H1 (cell line): ENCODE data around the gene LAPTM4A. TPM values are rescaled to one million over a fixed set of nuclear protein-coding genes. Genes with fewer than 3 reads are reported as not detected.

Experiments
- CTCF ChIA-PET: fragments of 300-600 bp; sonication (Branson Sonifier 250); formaldehyde crosslinking; loops from one replicate; lab custom pipeline; 2021; ENCODE audit not compliant: partially characterized antibody; lab: Charles Lee
- POLR2A ChIA-PET: fragments of 300-600 bp; sonication (Branson Sonifier 250); formaldehyde crosslinking; loops from one replicate; lab custom pipeline; 2021; ENCODE audit warnings: inconsistent platforms; ENCODE audit not compliant: partially characterized antibody; lab: Charles Lee
- DNase-seq, 2 experiments: peaks; one replicate each; pipeline versions ENCODE4 v3.0.0 to v3.0.0-alpha.2; 2010 to 2022; ENCODE audit warnings: low spot score in 2 of 2, low read depth in 1 of 2, mixed read lengths in 1 of 2
- FAIRE-seq: peaks from 2 replicates; lab custom pipeline; 2011; peaks lifted over from hg19 to GRCh38; lab: Jason Lieb, UNC
- H2AFZ ChIP-seq: 2 replicates; pipeline ENCODE4 v1.8.1; 2012; ENCODE audit warnings: low read length, inconsistent platforms
- H2AK5ac ChIP-seq: 2 replicates; pipeline ENCODE4 v1.6.1; 2013; ENCODE audit warnings: low read depth, low read length
- H2BK120ac ChIP-seq: replicated peaks from 2 replicates; pipeline ENCODE3; 2013; ENCODE audit warnings: low read depth, low read length, inconsistent platforms
- H2BK12ac ChIP-seq: 2 replicates; pipeline ENCODE4 v1.6.1; 2013; ENCODE audit warnings: low read depth, low read length
- H2BK15ac ChIP-seq: 2 replicates; pipeline ENCODE4 v1.6.1; 2013; ENCODE audit warnings: low read length
- H2BK20ac ChIP-seq: 2 replicates; pipeline ENCODE4 v1.6.1; 2013; ENCODE audit warnings: low read length
- H2BK5ac ChIP-seq: 2 replicates; pipeline ENCODE4 v1.6.1; 2013; ENCODE audit warnings: low read depth, low read length
- H3K14ac ChIP-seq: 2 replicates; pipeline ENCODE4 v1.6.1; 2013; ENCODE audit warnings: inconsistent platforms; ENCODE audit not compliant: insufficient read length
- H3K18ac ChIP-seq: 2 replicates; pipeline ENCODE4 v1.6.1; 2013; ENCODE audit warnings: low read length; ENCODE audit errors: extremely low read depth
- H3K23ac ChIP-seq: 2 replicates; pipeline ENCODE4 v1.6.1; 2013; ENCODE audit warnings: inconsistent platforms; ENCODE audit not compliant: insufficient read length
- H3K23me2 ChIP-seq: 2 replicates; pipeline ENCODE4 v1.6.1; 2013; ENCODE audit warnings: low read depth, low read length
- H3K27ac ChIP-seq: 2 replicates; pipeline ENCODE4 v1.6.1; 2011; ENCODE audit warnings: low read depth, low read length, inconsistent platforms
- H3K27me3 ChIP-seq, 4 experiments: replicated peaks in 1 of 4; 1 replicate in 1 of 4; 2 replicates in 3 of 4; pipeline versions ENCODE4 v1.6.1 to v1.8.1; 2011 to 2013; ENCODE audit warnings: low read length in 3 of 4, mild to moderate bottlenecking in 3 of 4, inconsistent platforms in 2 of 4, mixed read lengths in 2 of 4, moderate library complexity in 1 of 4; ENCODE audit not compliant: control insufficient read depth in 3 of 4, insufficient read depth in 3 of 4; ENCODE audit errors: extremely low read depth in 1 of 4
- H3K36me3 ChIP-seq, 4 experiments: 2 replicates each; pipeline versions ENCODE4 v1.6.1 to v1.8.1; 2011 to 2013; ENCODE audit warnings: mild to moderate bottlenecking in 4 of 4, low read length in 3 of 4, moderate library complexity in 2 of 4, control low read depth in 1 of 4, inconsistent platforms in 1 of 4; ENCODE audit not compliant: insufficient read depth in 4 of 4, control insufficient read depth in 2 of 4
- H3K4ac ChIP-seq: replicated peaks from 2 replicates; pipeline ENCODE3; 2013; ENCODE audit warnings: low read length, low read depth, mixed read lengths, inconsistent platforms; ENCODE audit not compliant: insufficient read length
- H3K4me1 ChIP-seq, 4 experiments: replicated peaks in 1 of 4; 1 replicate in 1 of 4; 2 replicates in 3 of 4; pipeline versions ENCODE4 v1.6.1 to v1.8.1; 2011 to 2013; ENCODE audit warnings: low read length in 3 of 4, inconsistent platforms in 2 of 4, mixed read lengths in 1 of 4; ENCODE audit not compliant: insufficient read depth in 4 of 4, control insufficient read depth in 3 of 4
- H3K4me2 ChIP-seq, 2 experiments: 2 replicates each; pipeline versions ENCODE4 v1.6.1 to v1.8.1; 2011 to 2013; ENCODE audit warnings: low read depth in 2 of 2, low read length in 2 of 2, control low read depth in 1 of 2, inconsistent platforms in 1 of 2, mild to moderate bottlenecking in 1 of 2; ENCODE audit not compliant: insufficient read depth in 1 of 2
- H3K4me3 ChIP-seq, 4 experiments: fragments of 200-600, 300-600 bp in 1 of 4; sonication (generic), shearing (Covaris generic), sonication (Bioruptor Twin) in 1 of 4; 2 replicates each; pipeline versions ENCODE4 v1.5.1 to v1.8.1; 2011 to 2016; ENCODE audit warnings: low read length in 4 of 4, low read depth in 3 of 4, control low read depth in 2 of 4, inconsistent platforms in 2 of 4, mild to moderate bottlenecking in 2 of 4, mixed read lengths in 1 of 4, moderate library complexity in 1 of 4; ENCODE audit not compliant: insufficient read depth in 2 of 4; ENCODE audit errors: extremely low read depth in 1 of 4
- H3K56ac ChIP-seq: replicated peaks from 2 replicates; pipeline ENCODE3; 2013; ENCODE audit warnings: low read depth, mild to moderate bottlenecking, mixed read lengths, low read length, inconsistent platforms; ENCODE audit not compliant: insufficient read length
- H3K79me1 ChIP-seq: 2 replicates; pipeline ENCODE4 v1.6.1; 2013; ENCODE audit warnings: low read depth, low read length, control low read depth
- H3K79me2 ChIP-seq, 2 experiments: 2 replicates each; pipeline versions ENCODE4 v1.6.1 to v1.8.1; 2012 to 2013; ENCODE audit warnings: low read length in 2 of 2, mild to moderate bottlenecking in 2 of 2, inconsistent platforms in 1 of 2; ENCODE audit not compliant: insufficient read depth in 2 of 2, control insufficient read depth in 1 of 2
- H3K9ac ChIP-seq, 4 experiments: replicated peaks in 1 of 4; 1 replicate in 1 of 4; 2 replicates in 3 of 4; pipeline versions ENCODE4 v1.6.1 to v1.8.1; 2011 to 2013; ENCODE audit warnings: low read depth in 3 of 4, low read length in 3 of 4, control low read depth in 2 of 4, mild to moderate bottlenecking in 2 of 4, moderate library complexity in 2 of 4, inconsistent platforms in 1 of 4; ENCODE audit errors: extremely low read depth in 1 of 4
- H3K9me3 ChIP-seq, 2 experiments: 2 replicates each; pipeline versions ENCODE4 v1.6.1 to v1.8.1; 2012 to 2013; ENCODE audit warnings: mild to moderate bottlenecking in 2 of 2, moderate library complexity in 2 of 2, control low read depth in 1 of 2, inconsistent platforms in 1 of 2, low read depth in 1 of 2, low read length in 1 of 2, mixed read lengths in 1 of 2; ENCODE audit not compliant: insufficient read depth in 2 of 2
- H4K20me1 ChIP-seq, 2 experiments: replicated peaks in 1 of 2; 2 replicates each; pipeline versions ENCODE3 to v1.8.1; 2011 to 2013; ENCODE audit warnings: inconsistent platforms in 2 of 2, low read length in 2 of 2, mild to moderate bottlenecking in 1 of 2; ENCODE audit not compliant: insufficient read depth in 2 of 2, control insufficient read depth in 1 of 2
- H4K5ac ChIP-seq: 2 replicates; pipeline ENCODE4 v1.6.1; 2013; ENCODE audit warnings: low read length, low read depth, mixed read lengths, inconsistent platforms; ENCODE audit not compliant: insufficient read length
- H4K8ac ChIP-seq: 2 replicates; pipeline ENCODE4 v1.8.0; 2013; ENCODE audit warnings: mild to moderate bottlenecking, moderate library complexity, low read length, inconsistent platforms; ENCODE audit not compliant: insufficient read depth; ENCODE audit errors: extremely low read depth
- H4K91ac ChIP-seq: replicated peaks from 2 replicates; pipeline ENCODE3; 2013; ENCODE audit warnings: low read length, mixed read lengths, inconsistent platforms; ENCODE audit not compliant: insufficient read length
- ATF2 ChIP-seq: IDR thresholded peaks from 2 replicates; pipeline ENCODE4 v1.6.1; 2012; ENCODE audit warnings: low read length, inconsistent platforms
- CHD1 ChIP-seq: IDR thresholded peaks from 2 replicates; pipeline ENCODE4 v1.6.1; 2012; ENCODE audit warnings: low read depth, low read length, improper control_type of control experiment
- CTBP2 ChIP-seq: IDR thresholded peaks from 2 replicates; pipeline ENCODE4 v1.7.0; 2011; ENCODE audit warnings: borderline replicate concordance, mild to moderate bottlenecking, moderate library complexity, mixed read lengths, low read length; ENCODE audit not compliant: insufficient read depth, insufficient read length
- HDAC2 ChIP-seq, 2 experiments: fragments of 300-600 bp in 1 of 2; sonication (generic) in 1 of 2; IDR thresholded peaks; 2 replicates each; pipeline ENCODE4 v1.6.1; 2011 to 2012; ENCODE audit warnings: low read depth in 2 of 2, low read length in 2 of 2, mild to moderate bottlenecking in 2 of 2, moderate library complexity in 2 of 2, borderline replicate concordance in 1 of 2, inconsistent platforms in 1 of 2
- KDM4A ChIP-seq: IDR thresholded peaks from one replicate; pipeline ENCODE4 v1.7.1; 2012; ENCODE audit warnings: low read depth, mild to moderate bottlenecking, moderate library complexity, low read length, inconsistent platforms; ENCODE audit not compliant: severe bottlenecking
- RAD21 ChIP-seq, 2 experiments: IDR thresholded peaks in 1 of 2; conservative IDR thresholded peaks in 1 of 2; 2 replicates each; pipeline ENCODE4 v1.6.1; 2011; ENCODE audit warnings: low read depth in 2 of 2, low read length in 2 of 2, improper control_type of control experiment in 1 of 2, inconsistent platforms in 1 of 2, mild to moderate bottlenecking in 1 of 2, moderate library complexity in 1 of 2
- RBBP5 ChIP-seq: IDR thresholded peaks from 2 replicates; pipeline ENCODE4 v1.7.1; 2012; ENCODE audit warnings: low read depth, mild to moderate bottlenecking, inconsistent platforms, low read length, moderate library complexity, borderline replicate concordance
- RXRA ChIP-seq: IDR thresholded peaks from 2 replicates; pipeline ENCODE4 v1.6.1; 2011; ENCODE audit warnings: low read depth, mild to moderate bottlenecking, low read length, moderate library complexity; ENCODE audit not compliant: insufficient read depth
- SIN3A ChIP-seq, 2 experiments: IDR thresholded peaks in 1 of 2; conservative IDR thresholded peaks in 1 of 2; 2 replicates each; pipeline ENCODE4 v1.6.1; 2011 to 2012; ENCODE audit warnings: low read length in 2 of 2, improper control_type of control experiment in 1 of 2, low read depth in 1 of 2, mild to moderate bottlenecking in 1 of 2
- SIRT6 ChIP-seq: IDR thresholded peaks from one replicate; pipeline ENCODE4 v1.7.1; 2012; ENCODE audit warnings: low read length, inconsistent platforms
- SIX5 ChIP-seq: IDR thresholded peaks from 2 replicates; pipeline ENCODE4 v1.6.1; 2011; ENCODE audit warnings: mild to moderate bottlenecking, low read depth, low read length
- TAF7 ChIP-seq: optimal IDR thresholded peaks from 2 replicates; pipeline ENCODE3; 2011; ENCODE audit warnings: low read depth, mild to moderate bottlenecking, inconsistent platforms, low read length, moderate library complexity, borderline replicate concordance
- polyA plus RNA-seq, 7 experiments: library from polyadenylated mRNA; depleted of rRNA in 3 of 7; stranded (reverse) in 5 of 7; unstranded in 2 of 7; fragments of >200 nt in 5 of 7; fragments of 200-250 nt in 2 of 7; gene quantifications; 1 replicate in 5 of 7; 2 replicates in 1 of 7; 4 replicates in 1 of 7; pipeline versions ENCODE4 v1.2.1 to v1.2.3, GENCODE V29; 2011 to 2013; ENCODE audit warnings: missing spikeins in 2 of 7, mixed read lengths in 2 of 7
- total RNA-seq: library from RNA; stranded (reverse); fragmentation: NEBNext Ultra II Directional; extraction: Animal tissue kit (Norgen Biotek cat#: 25700); gene quantifications from 2 replicates; pipeline ENCODE4 v1.2.1, GENCODE V29; 2021

The LAPTM4A gene
- total and polyA plus RNA-seq, 2 of the 8 experiments (the other 6 are each of a cell fraction or from before 2014, with no cell fraction given), result 193 to 419 TPM

GRCh38 chr2:20094955-20095354 is 43.5 kb upstream of the LAPTM4A start:
- no peaks in the 10 kb centered on the region for H3K36me3 ChIP-seq
- no peak overlapping the region for H3K9ac ChIP-seq
- H2BK12ac ChIP-seq, result no peak overlapping the region
- H3K23ac ChIP-seq, result no peak overlapping the region
- H2AK5ac ChIP-seq, result no peak overlapping the region
- no peak overlapping the region for H2AFZ ChIP-seq
- H3K14ac ChIP-seq, result no peak overlapping the region
- no peaks in the 10 kb centered on the region for H3K9me3 ChIP-seq
- H4K91ac ChIP-seq, result no peak overlapping the region
- no peak overlapping the region for H4K8ac ChIP-seq
- no peaks in the 10 kb centered on the region; a peak in 1 of 7 replicates for H3K27me3 ChIP-seq
- no peak overlapping the region for H4K5ac ChIP-seq
- FAIRE-seq, result no peak
- H3K18ac ChIP-seq, result no peak overlapping the region
- CTCF ChIA-PET, result interaction anchor here (0.6 to 7.7 kb wide), 22 partner anchors 11 to 196 kb away, joined by 3 to 125 read pairs (median 4); partner anchors contain the start of genes LAPTM4A and MATN3
- H3K56ac ChIP-seq, result no peak overlapping the region
- H3K79me1 ChIP-seq, result no peaks in the 10 kb centered on the region
- H3K4me3 ChIP-seq, result no peak overlapping the region
- no peak overlapping the region for H2BK15ac ChIP-seq
- H2BK20ac ChIP-seq, result no peak overlapping the region
- no peak overlapping the region for H3K4me2 ChIP-seq
- H3K27ac ChIP-seq, result no peak overlapping the region
- POLR2A ChIA-PET, result interaction anchor here (0.9 to 2.2 kb wide), 4 partner anchors 24 to 129 kb away, joined by 3 to 8 read pairs (median 4); no protein-coding TSS in a partner anchor
- no peaks in the 10 kb centered on the region for H3K23me2 ChIP-seq
- H4K20me1 ChIP-seq, result no peaks in the 10 kb centered on the region
- no peak overlapping the region for H2BK5ac ChIP-seq
- no peaks in the 10 kb centered on the region for H3K79me2 ChIP-seq
- no peak overlapping the region for H2BK120ac ChIP-seq
- DNase-seq, result no peak
- H3K4ac ChIP-seq, result no peak overlapping the region
- peaks cover 3 to 10% (median 5%) of the 10 kb centered on the region in 4 experiments; a peak in 6 of 7 replicates for H3K4me1 ChIP-seq
- no peak for TF ChIP-seq SIX5
- TF ChIP-seq KDM4A, result no peak
- TF ChIP-seq TAF7, result no peak
- TF ChIP-seq CHD1, result no peak
- no peak for TF ChIP-seq SIRT6
- TF ChIP-seq RAD21 (IDR thresholded peaks at IDR 0.05 in 1 of 2, conservative IDR thresholded peaks at IDR 0.05 in 1 of 2; ENCODE audit: low read depth in 2 of 2, low read length in 2 of 2), result no peak
- TF ChIP-seq RXRA, result no peak
- TF ChIP-seq RBBP5, result no peak
- TF ChIP-seq CTBP2, result no peak
- TF ChIP-seq HDAC2 (IDR thresholded peaks at IDR 0.05; ENCODE audit: borderline replicate concordance in 1 of 2, low read depth in 2 of 2, low read length in 2 of 2), result no peak
- TF ChIP-seq ATF2, result no peak
- no peak for TF ChIP-seq SIN3A (conservative IDR thresholded peaks at IDR 0.05 in 1 of 2, IDR thresholded peaks at IDR 0.05 in 1 of 2; ENCODE audit: low read depth in 1 of 2, low read length in 2 of 2)
